Measurements from ENCODE around the gene ZBTB20. TPM values are rescaled to one million over a fixed set of nuclear protein-coding genes. Genes with fewer than 3 reads are reported as not detected.

The ZBTB20 gene
- total RNA-seq, 1 donor = 32.9 TPM

DNA sequence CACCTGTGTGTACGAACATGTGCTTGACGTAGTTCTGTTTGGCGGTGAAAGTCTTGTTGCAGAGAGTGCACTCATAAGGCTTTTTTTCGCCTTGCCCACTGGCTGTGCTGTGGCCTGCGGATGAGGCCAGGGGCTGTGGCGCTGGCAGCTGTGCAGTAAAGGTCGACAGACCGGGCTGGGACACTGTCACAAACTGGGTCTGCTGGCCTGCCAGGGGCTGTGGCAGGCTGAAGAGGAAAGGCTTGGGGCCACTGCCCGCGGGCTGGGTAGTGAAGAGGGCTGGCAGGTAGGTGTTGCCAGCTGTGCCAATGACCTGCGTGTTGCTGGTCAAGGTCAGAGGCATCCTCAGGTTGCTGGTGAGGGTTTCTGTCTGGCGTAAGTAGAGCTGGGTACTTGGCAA lies 796.8 kb downstream of the ZBTB20 start:
- Histone ChIP-seq H3K36me3 (ENCODE audit: insufficient read depth, low read length) (peaks cover 8% of the 10 kb centered on the region), H3K4me1 (ENCODE audit: insufficient read depth, low read length) (no peaks in the 10 kb centered on the region), H3K4me2 (ENCODE audit: insufficient read depth, low read length) (no peak overlapping the region), H3K79me2 (ENCODE audit: insufficient read depth, low read length) (no peaks in the 10 kb centered on the region), H3K9me3 (ENCODE audit: low read depth, low read length) (no peaks in the 10 kb centered on the region), H4K20me1 (ENCODE audit: insufficient read depth, low read length) (no peaks in the 10 kb centered on the region), H3K27ac (ENCODE audit: low read depth, low read length) (no peak overlapping the region), H3K4me3 (ENCODE audit: insufficient read depth, low read length) (no peak overlapping the region), H3K27me3 (ENCODE audit: insufficient read depth, low read length) (no peaks in the 10 kb centered on the region), H2AFZ (ENCODE audit: low read length) (no peak overlapping the region)
- no peak for DNase-seq (ENCODE audit: insufficient read length, low spot score, missing footprints)
- TF ChIP-seq, protein P1, sequence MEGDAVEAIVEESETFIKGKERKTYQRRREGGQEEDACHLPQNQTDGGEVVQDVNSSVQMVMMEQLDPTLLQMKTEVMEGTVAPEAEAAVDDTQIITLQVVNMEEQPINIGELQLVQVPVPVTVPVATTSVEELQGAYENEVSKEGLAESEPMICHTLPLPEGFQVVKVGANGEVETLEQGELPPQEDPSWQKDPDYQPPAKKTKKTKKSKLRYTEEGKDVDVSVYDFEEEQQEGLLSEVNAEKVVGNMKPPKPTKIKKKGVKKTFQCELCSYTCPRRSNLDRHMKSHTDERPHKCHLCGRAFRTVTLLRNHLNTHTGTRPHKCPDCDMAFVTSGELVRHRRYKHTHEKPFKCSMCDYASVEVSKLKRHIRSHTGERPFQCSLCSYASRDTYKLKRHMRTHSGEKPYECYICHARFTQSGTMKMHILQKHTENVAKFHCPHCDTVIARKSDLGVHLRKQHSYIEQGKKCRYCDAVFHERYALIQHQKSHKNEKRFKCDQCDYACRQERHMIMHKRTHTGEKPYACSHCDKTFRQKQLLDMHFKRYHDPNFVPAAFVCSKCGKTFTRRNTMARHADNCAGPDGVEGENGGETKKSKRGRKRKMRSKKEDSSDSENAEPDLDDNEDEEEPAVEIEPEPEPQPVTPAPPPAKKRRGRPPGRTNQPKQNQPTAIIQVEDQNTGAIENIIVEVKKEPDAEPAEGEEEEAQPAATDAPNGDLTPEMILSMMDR (IDR thresholded peaks at IDR 0.05; ENCODE audit: extremely low read depth, low read depth, low read length) = no peak

DNA sequence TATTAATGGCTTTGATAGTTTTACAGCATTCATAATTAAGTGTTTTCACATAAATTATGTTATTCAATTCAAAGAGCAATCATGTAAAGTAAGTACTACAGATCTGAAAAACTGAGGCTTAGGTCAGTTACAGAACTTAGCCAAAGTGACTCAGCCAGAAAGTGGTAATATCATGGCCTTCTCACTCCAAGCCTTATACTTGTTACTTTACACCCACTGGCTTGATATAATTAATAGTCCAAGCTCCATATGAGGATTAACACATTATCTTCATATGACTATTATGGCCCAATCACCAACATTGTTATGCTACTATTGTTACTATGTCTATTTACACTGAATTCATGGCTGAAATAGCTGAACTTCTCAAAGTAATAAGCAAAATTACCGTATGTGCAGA lies 802.6 kb downstream of the ZBTB20 start:
- Histone ChIP-seq H3K9me3 (ENCODE audit: low read depth, low read length) (no peaks in the 10 kb centered on the region), H3K79me2 (ENCODE audit: insufficient read depth, low read length) (no peaks in the 10 kb centered on the region), H2AFZ (ENCODE audit: low read length) (no peak overlapping the region), H3K4me1 (ENCODE audit: insufficient read depth, low read length) (no peaks in the 10 kb centered on the region), H3K4me2 (ENCODE audit: insufficient read depth, low read length) (no peak overlapping the region), H3K4me3 (ENCODE audit: insufficient read depth, low read length) (no peak overlapping the region), H3K36me3 (ENCODE audit: insufficient read depth, low read length) (peaks cover 2% of the 10 kb centered on the region), H3K27me3 (ENCODE audit: insufficient read depth, low read length) (no peaks in the 10 kb centered on the region), H3K27ac (ENCODE audit: low read depth, low read length) (no peak overlapping the region), H4K20me1 (ENCODE audit: insufficient read depth, low read length) (no peaks in the 10 kb centered on the region)
- no peak for DNase-seq (ENCODE audit: insufficient read length, low spot score, missing footprints)
- TF ChIP-seq, protein P1 (IDR thresholded peaks at IDR 0.05; ENCODE audit: extremely low read depth, low read depth, low read length) = no peak

DNA sequence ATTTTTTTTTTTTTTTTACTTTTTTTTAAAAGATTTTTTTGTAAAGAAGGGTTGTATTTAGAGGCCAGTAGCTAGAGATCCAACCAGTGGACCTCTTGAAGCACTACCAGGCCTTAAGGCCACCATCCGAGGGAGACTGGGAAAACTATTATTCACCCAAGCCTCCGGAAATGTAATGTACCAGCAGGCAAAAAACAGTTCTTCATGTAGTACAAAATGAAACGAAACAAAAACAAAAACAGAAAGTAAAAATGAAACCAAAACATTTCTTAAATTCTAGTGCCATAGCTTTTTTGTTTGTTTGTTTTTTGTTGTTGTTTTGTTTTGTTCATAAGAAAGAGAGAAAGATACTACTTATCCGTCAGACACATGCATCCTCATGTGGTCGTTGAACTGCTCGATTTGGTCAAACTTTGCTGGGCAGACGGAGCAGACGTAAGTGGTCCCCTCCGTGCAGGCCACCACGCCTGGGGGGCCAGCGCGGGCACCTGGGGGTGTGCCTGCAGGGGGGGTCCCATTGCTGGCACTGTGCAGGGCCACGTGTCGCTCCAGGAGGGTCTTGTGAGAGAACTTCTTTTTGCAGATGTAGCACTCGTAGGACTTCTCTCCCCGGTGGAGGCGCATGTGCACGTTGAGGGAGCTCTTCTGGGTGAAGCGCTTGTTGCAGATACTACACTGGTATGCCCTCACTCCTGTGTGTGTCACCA lies 808.3 kb downstream of the ZBTB20 start:
- H3K4me2 ChIP-seq (ENCODE audit: insufficient read depth, low read length) = no peak overlapping the region
- peaks cover 5% of the 10 kb centered on the region for H4K20me1 ChIP-seq (ENCODE audit: insufficient read depth, low read length)
- H2AFZ ChIP-seq (ENCODE audit: low read length) = no peak overlapping the region
- H3K4me3 ChIP-seq (ENCODE audit: insufficient read depth, low read length) = no peak overlapping the region
- no peaks in the 10 kb centered on the region for H3K9me3 ChIP-seq (ENCODE audit: low read depth, low read length)
- peaks cover 5% of the 10 kb centered on the region for H3K36me3 ChIP-seq (ENCODE audit: insufficient read depth, low read length)
- no peak overlapping the region for H3K27ac ChIP-seq (ENCODE audit: low read depth, low read length)
- H3K27me3 ChIP-seq (ENCODE audit: insufficient read depth, low read length) = no peaks in the 10 kb centered on the region
- TF ChIP-seq, protein P1 (IDR thresholded peaks at IDR 0.05; ENCODE audit: extremely low read depth, low read depth, low read length) = no peak
- H3K79me2 ChIP-seq (ENCODE audit: insufficient read depth, low read length) = no peaks in the 10 kb centered on the region
- no peaks in the 10 kb centered on the region for H3K4me1 ChIP-seq (ENCODE audit: insufficient read depth, low read length)
- no peak for DNase-seq (ENCODE audit: insufficient read length, low spot score, missing footprints)

DNA sequence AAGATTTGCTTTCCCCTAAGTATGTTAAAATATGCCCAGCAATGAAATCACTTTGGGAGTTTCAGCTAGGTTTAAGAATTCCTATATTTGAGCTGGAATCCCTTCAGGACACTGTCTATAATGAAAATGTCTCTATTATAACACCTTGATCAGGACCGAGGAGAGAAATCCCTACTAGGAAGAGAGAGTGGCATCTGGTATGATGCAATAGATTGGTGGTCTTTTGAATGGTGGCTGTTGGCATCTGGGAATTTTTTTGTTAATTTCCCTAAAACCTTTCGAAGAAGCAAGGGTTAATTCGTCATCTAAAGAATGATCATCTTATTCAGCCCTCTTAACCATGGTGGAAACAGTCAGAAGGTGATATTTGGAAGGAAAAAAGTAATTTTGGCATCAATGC lies 810.2 kb downstream of the ZBTB20 start:
- H3K27me3 ChIP-seq (ENCODE audit: insufficient read depth, low read length) = no peaks in the 10 kb centered on the region
- TF ChIP-seq, protein P1 (IDR thresholded peaks at IDR 0.05; ENCODE audit: extremely low read depth, low read depth, low read length) = no peak
- H3K36me3 ChIP-seq (ENCODE audit: insufficient read depth, low read length) = peaks cover 5% of the 10 kb centered on the region
- no peak overlapping the region for H3K4me3 ChIP-seq (ENCODE audit: insufficient read depth, low read length)
- no peak overlapping the region for H3K4me2 ChIP-seq (ENCODE audit: insufficient read depth, low read length)
- H2AFZ ChIP-seq (ENCODE audit: low read length) = no peak overlapping the region
- no peak overlapping the region for H3K27ac ChIP-seq (ENCODE audit: low read depth, low read length)
- peaks cover 5% of the 10 kb centered on the region for H4K20me1 ChIP-seq (ENCODE audit: insufficient read depth, low read length)
- H3K9me3 ChIP-seq (ENCODE audit: low read depth, low read length) = no peaks in the 10 kb centered on the region
- H3K79me2 ChIP-seq (ENCODE audit: insufficient read depth, low read length) = no peaks in the 10 kb centered on the region
- DNase-seq (ENCODE audit: insufficient read length, low spot score, missing footprints) = no peak
- no peaks in the 10 kb centered on the region for H3K4me1 ChIP-seq (ENCODE audit: insufficient read depth, low read length)
